ENCODE measurements around the gene CHN2.

The CHN2 gene

DNA sequence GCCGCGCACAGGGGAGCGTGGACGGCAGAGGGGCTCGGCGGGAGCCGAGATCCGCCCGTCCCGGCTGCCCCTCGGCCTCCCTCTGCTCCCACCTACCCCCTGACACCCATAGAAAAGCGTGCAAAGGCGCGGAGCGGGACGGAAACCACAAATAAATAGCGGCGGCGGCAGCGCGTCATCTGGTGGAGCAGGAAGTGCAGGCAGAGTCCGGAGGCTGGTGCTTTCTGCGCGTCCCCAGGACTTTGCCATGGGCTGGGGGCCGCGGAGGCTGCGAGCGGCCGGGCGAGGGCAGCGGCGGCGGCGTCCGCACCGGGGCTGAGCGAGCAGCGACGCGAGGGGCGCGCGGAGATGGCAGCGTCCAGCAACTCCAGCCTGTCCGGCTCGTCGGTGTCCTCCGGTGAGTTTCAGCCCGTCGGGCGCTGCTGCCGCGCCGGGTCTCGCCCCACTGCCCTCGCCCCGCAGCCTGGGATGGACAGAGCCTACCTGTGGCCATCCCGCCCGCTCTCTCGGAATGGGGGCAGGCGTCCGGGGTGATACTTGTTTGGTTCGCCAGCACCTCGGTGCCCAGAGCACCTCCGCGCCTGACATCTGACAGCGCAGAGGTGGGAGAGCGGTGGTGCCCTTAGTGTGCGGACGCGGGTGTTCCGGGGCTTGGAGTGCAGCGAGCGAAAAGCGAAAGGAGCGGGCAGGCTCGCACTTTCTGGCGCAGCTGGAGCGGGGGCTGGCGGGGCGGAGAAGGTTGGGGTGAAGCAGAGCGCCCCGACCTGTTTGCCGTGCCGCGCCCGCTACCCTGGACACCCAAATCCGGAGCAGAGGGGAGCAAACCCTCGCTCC lies at the start of gene CHN2:
CHN2 (plus strand) TSS at position 182 of the 834 bp plus-strand sequence.
- peak in 3 of 6 experiments; percentile 8 to 21 (median 10) for DNase-seq

DNA sequence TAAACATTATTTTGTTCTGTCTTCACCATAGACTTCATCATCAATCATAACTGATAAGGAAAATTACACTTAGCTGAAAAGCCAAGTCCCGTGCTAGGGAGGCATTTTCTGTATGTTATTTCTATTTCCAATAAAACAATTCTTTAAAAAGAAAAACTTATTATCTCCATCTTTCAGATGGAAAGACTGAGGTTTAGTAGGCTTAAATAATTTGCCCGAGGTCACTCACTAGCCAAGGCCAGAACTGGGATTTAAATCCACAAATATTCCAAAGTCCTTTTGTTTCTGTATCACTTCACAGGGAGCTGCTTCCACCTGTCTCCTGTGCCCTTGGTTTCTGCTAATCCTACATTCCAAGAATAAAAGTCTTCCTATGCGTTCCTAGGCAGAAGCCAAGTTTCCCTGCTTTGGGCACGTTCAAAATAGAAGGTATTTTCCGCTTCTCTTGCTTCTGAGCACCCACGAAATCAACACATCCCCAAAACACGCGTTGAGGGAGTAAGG lies 49.0 kb upstream of the CHN2 start:
- no peak for DNase-seq

DNA sequence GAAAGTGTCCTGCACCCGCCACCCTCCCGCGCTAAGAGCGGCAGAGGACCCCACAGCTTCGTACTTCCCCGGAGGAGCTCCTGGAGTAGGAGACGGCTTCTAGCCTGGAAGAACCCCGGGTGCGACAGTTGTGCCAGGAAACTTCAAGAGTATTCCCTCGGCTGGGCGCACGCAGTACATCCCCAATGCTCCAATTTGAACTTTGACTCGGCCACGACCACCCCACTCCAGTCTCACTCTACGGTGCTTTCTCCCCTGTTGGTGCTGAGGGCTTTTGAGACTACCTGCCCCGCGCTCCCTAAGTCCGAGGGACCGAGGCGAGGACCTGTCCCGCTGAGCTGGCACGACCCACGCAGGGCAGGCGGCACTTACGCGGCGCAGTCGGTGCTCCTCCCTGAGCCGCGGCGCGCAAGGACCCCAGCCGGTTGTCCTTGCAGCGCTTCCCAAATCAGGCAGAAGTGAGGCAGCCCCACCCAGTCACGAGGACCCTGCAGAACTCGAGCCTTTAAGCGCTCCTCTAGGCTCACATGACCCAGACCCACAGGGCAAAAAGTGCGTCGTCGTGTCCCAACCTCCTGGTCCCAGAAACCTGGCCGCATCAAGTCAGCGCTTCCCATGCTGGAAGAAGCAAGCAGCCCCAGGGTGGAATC lies 48.4 kb upstream of the CHN2 start, which contains the start of gene CPVL:
CPVL (minus strand) TSS at position 481 of the 650 bp plus-strand sequence. CDS start 25,476 bp downstream, outside the sequence.
- DNase-seq = no peak

DNA sequence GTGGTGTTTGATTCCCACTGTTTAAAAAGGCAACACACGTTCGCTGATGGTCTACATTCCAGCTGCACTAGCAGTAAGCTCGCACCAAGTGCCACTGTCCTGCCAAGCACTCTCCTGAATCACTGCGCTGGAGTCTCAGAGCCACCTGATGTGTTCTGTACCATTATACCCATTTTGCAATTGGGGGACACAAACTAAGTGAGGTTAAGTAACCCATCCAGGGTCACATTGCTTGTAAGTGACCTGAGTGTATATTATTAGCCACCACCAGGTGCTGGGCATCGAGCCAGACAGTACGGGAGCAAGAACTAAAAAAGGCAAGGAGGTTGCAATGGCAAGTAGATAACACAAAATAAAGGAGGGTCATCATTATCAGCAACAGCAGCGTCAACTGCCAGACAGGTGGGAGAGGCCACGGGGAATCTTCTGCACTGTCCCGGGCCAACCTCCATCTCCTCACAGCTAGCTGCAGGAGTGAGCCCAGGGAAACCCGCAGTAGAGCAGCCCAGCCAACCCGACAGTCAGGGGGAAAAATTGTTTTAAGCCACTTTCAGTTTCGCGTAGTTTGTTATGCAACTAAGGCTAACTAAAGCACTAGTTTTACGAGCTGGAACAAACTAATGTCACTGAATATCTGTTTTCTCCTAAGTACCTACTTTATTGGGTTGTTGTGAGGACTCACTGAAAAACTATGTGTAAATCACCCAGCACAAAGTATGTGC lies 47.5 kb upstream of the CHN2 start:
- DNase-seq = no peak

DNA sequence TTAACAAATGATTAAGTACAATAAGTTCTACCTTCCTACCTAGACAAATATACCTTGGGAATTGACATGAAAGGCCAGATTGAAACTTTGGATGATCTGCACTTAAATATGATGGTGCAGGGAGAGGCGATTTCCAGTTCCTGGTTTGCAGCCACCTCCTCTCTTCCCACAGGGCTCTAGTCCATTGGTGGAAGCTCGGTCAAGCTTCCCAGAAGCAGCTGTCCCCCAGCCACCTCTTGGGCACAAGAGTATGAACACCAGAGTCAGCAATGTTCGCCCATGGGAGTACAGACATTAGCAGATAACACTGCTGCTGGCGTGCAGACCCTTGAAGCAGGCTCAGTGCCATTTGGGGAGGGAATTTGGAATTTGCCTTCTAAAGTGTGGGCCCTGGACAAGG lies 46.8 kb upstream of the CHN2 start:
- no peak for DNase-seq

DNA sequence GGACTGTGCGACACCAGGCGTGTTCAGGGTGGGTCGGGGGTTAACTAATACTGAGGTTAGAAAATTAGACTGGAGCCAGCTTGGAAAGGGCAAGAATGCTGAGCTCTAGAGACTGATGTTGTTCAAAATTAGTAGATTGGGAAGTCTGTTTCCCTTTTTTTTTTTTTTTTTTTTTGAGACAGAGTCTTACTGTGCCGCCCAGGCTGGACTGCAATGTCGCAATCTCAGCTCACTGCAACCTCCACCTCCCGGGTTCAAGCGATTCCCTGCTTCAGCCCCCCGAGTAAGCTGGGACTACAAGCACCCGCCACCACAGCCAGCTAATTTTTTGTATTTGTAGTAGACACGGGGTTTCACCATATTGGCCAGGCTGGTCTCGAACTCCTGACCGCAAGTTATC lies 45.5 kb upstream of the CHN2 start:
- no peak for DNase-seq

DNA sequence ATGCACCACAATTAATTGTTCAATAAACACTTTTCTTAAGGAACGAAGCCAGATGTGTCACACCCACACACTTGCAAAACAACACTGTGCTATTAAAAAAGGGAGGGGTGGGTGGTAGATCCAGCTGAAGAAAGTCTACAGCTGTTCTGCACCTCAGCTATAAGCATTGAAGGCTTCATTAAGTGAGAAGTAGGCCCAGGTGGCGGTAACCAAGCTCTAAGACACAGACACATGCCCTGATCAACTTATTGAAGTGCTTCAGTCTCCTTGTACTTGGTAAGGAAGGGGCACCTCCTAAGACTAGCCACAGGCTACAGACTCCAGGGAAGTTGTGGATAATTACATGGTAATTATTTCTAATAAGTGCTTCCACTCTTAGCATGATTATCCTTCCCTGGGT lies 43.7 kb upstream of the CHN2 start:
- DNase-seq = no peak

DNA sequence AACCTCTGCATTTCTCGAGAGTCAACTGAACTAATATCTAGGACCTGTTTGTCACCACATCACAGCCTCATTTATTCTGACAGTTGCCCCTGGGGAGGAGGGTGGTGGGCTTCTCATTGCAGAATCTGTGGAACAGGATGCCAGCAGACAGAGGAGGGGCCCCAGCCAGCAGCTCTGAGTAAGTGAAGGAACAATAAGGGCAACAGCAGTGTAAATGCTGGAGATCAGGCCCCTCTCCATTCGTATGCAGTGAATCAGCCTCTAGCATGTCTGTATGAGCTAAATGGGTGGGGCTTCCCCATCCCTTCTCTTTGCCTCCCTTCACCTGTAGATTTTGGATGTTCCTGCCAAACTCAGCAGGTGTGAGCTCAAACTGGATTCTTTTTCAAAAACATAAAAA lies 40.5 kb upstream of the CHN2 start:
- DNase-seq = no peak

DNA sequence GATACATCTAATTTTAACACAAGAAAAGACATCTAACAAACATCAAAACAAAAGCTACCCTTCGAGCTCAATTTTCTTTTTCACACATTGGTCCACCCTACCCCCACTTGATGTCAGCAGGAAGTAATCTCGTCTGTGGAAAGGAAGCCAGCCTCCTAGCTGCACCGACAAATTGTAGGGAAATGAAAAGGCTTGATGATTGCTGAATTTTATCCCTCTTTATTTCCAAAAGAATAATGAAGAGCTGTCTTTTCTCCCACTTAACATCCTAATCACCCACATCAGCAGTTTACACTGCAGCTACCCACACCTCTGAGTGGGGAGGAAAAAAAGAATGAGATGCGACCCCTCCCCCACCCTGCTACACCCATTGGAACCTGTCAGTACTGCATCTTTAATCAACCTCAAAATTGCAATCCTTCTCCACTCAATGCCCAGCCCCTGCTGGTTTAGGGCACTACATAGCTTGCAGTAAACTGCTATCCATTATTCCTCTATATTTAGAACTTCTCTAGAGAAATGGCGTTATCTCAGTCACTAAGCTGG lies 37.6 kb upstream of the CHN2 start:
- DNase-seq = no peak

DNA sequence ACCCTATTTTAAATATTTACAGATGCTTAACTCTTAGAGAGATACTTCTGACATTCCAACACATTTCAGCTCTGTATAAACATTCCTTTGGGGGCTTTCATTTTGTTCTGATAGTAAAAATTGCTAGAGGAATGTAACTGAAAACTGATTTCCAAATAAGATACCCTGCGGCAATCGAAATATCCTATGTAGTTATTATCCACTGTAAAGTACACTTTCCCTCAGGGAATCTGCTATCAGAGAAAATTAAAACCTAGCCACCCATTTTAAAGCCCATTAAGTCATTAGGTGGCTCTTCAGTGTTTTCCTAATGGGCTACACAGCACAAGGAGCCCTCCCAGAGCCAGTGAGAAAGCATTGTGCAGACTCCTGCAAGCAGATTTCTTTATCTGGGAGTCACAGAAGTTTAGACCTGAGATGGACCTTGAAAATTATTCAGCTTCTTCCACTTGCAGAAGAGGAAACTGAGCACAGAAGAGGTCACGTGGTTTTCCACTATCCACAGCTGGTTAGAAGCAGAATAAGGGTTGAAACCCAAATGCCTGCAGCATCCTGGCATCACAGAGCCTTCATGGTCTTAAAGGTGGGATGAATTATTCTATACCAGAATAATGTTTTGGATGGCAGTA lies 35.7 kb upstream of the CHN2 start:
- no peak for DNase-seq

DNA sequence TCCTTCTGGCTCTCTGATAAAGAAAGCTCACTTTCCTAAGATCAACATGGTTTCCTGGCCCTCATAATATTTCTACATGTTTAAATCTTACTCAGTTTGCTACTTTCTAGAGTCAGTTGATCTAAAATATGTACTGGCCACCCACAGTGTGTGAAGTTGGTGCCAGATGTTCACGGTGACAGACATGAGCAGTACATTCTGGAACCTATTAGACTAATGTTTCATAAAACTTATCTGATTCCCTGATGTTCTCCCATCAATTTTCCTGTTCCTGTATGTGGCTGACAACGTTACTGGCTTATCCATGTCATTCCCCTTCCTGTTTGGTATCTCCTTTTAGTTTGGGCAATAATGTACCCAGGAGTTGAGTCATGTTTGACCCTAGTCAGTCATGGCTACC lies 34.5 kb upstream of the CHN2 start:
- DNase-seq = no peak

DNA sequence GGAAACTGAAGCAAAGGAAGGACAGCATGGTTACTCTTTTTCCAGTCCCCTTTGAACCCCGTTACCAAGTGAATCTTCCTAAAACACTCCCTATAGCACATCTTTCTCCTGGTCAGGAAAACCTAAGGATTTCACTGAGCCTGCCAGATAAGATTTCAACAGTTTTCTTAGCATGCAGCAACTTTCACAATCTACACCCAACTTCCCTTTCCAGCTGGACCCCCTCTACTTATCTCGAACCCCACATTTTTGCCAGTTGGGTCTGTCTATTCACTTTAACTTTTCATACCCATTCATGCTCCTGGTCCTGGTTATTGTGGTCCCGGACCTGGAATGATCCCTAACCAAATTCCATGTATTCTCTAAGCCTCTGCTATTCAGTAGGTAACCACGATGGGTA lies 33.3 kb upstream of the CHN2 start:
- DNase-seq = no peak

DNA sequence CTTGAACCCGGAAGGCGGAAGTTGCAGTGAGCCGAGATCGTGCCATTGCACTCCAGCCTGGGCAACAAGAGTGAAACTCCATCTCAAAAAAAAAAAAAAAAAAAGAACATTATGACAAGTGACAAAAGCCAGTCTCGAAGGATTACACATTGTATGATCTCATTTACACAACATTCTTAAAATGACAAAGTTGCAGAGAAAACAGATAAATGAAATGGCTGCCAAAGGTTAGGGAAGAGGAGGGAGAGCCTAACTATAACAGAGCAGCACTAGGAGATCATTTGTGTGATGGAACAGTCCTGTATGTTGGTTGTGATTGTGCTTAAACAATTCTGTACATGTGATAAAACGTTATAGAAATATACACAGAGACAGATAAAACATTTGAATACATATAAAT lies 32.0 kb upstream of the CHN2 start:
- no peak for DNase-seq

DNA sequence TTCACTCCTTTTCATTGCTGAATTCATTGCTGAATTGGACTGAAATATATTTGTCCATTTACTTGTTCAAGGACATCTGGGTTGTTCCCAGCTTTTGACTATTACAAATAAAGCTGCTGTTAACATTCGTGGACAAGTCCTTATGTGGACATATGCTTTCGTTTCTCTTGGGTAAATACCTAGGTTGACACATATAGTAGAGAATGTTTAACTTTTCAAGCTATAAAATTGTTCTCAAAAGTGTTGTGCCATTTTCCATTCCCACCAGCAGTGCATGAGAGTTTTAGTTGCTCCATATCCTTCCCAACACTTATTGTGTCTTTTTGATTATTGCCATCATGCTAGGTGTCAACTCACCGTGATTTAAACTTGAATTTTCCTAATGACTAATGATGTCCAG lies 30.7 kb upstream of the CHN2 start:
- DNase-seq = no peak

DNA sequence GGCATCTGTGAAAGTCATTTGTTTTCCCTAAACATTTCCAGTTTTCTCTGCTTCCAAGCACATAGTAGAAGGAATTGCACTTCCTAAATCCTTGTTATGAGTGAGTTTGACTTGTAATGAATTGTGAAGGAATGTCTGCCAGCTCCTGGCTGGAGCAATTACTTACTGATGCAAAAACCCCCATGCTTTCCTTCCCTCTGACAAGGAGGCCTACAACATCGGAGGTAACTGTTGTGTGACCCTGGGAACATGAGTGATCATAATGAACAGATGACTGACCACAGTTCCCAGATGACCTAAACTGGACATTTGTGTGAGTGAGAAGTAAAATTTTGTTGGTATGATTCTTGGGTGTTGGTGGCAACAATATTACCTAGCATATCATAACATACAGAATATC lies 26.9 kb upstream of the CHN2 start:
- DNase-seq = no peak

DNA sequence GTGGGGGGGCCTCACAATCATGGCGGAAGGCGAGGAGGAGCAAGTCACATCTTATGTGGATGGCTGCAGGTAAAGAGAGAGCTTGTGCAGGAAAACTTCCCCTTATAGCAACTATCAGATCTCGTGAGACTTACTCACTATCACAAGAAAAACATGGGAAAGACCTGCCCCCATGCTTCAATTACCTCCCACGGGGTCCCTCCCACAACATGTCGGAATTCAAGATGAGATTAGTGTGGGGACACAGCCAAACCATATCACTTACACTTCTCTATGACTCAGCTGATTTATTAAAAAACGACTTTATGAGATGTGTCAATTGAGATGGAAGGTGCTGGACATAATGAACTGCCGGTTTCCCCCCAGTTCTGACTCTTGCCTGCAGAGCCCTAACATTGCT lies 23.8 kb upstream of the CHN2 start:
- no peak for DNase-seq

DNA sequence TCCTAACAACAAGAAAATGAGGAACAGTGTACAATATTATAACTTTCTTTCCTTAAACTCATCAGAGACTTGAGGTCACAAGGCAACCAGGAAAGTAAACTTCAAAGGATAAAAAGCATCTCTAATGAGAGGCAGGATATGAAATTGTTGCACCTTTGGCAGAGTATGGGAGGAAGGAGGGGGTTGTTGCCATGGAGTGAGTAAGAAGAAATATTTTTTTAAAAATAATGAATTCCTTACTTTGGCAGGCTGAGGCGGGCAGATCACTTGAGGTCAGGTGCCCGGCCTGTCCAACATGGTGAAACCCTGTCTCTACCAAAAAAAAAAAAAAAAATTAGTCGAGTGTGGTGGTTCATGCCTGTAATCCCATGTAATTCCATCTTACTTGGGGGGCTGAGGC lies 21.1 kb upstream of the CHN2 start:
- no peak for DNase-seq

DNA sequence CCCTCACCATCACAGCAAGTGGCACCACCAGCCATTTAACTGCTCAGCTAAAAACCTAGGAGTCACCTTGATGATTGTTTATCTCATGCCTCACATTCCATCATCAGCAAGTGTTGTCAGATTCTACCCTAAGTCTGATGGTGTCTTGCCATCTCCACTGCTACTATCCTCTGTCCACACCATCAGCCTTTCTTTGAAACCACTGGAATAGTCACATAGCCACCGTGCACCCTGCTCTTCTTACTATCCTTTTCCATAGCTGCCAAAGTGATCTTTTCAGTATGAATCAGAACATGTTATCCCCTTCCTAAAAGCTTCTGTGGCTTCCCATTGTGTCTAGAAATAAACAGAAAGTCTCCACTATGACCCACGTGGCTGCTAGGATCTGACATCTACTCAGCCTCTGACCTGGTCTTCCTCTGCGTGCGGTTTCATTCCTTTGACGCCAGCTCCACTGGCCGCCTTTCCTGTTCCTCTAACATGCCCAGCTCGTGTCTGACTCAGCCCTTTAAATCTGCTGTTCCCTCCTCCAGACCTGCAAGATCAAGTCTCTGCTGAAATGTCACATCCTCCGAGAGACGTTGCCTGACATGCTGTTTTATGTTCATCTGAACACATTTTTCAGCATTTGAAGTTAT lies 16.5 kb upstream of the CHN2 start:
- no peak for DNase-seq

DNA sequence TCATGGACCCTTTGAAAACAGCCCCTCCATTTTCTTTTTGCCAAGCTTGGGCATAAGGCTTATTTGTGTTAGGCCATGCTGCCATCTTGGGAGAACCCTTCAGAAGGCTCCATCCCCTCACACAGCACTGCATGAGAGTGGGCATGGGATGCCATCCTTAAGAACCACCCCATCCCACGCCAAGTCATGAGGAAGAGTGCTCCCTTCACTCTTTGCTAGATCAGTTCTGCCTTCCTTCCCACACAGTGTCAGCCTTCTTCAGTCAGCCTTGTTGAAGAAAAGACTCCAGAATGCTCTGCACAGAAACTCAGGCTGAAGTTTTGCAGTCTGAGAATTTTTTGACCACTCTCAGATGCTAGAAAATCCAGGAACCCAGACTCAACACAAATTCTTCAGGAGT lies 15.5 kb upstream of the CHN2 start:
- no peak for DNase-seq

DNA sequence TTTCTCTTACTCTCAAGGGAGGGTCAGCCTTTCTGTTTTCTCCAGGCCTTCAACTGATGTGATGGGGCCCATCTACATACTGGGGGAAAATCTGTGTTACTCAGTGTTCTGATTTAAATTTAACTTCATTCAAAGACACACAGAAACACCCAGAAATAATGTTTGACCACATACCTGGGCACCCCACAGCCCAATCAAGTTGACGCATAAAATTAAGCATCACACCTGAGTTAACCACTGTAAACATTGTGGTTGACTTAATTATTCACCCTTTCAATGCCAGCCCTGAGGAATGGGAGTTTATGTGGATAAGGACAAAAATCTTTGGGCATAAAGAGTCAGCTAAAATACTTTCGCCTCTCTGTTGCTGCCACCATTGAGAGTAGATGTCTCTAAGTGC lies 10.0 kb upstream of the CHN2 start:
- no peak for DNase-seq

DNA sequence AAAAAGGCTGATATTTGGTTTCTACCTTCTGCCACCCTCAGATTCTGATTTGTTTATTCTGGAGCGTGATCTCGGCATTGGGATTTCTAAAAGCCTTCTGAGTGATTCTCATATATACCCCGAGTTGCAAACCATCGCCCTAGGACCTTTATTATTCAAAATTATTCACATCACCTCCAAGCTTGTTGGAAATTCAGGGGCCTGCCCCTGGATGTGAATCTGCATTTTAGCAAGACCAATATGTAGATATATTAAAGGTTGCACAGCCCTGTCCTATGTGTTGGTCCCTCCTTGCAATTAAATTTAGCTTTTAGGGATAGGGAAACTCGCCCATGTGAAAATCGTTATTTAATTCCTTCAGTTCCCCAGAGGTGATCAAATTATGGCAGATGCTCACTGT lies 9.0 kb upstream of the CHN2 start:
- DNase-seq = no peak

DNA sequence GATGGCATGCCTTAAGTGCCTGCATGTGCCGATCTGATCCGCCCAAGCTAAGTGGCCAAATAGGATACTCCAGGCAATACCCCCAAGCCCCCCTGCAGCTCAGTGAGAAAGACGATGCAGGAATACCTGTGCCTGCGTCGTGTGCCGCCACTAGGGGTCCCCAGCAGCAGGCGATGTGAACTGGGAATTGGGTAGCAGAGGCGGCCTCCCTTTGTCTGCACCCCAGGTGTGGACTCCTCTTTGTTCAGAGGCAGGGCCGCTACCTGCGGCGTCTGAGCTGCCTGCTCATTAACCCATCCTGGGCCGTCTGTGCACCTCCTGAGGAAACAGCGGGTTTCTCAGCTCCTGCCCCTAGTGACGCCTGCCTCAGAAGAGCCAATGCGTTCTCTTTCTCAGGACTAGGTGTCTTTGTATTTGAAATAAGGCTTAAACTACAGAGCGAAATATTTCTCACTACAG lies 4.8 kb upstream of the CHN2 start:
- DNase-seq = peak in 4 of 6 experiments; percentile 4 to 26 (median 12)
